ENCODE measurements around the gene CLASP2.

Gene CLASP2

DNA sequence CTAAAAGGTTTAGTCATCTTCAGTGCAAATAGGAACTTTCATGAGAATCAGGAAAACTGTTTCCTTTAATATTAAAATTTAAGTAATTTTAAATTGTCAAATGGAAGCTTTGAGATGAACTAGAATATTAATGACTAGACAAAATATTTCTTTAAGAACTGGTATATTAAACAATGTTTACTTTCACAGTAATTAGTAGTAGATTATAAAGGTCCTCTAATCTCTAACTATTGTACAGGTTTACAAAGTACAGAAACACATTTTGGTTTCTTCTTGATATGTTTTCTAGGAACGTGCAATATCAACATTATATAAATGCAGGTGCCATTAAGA lies 138.9 kb downstream of the CLASP2 start:
- in situ Hi-C loops (cut with MboI; ENCODE audit: low pct_unique_long_range_greater_than_20kb, low sequenced_read_pairs) = no loop called here
- DNase-seq = no peak

DNA sequence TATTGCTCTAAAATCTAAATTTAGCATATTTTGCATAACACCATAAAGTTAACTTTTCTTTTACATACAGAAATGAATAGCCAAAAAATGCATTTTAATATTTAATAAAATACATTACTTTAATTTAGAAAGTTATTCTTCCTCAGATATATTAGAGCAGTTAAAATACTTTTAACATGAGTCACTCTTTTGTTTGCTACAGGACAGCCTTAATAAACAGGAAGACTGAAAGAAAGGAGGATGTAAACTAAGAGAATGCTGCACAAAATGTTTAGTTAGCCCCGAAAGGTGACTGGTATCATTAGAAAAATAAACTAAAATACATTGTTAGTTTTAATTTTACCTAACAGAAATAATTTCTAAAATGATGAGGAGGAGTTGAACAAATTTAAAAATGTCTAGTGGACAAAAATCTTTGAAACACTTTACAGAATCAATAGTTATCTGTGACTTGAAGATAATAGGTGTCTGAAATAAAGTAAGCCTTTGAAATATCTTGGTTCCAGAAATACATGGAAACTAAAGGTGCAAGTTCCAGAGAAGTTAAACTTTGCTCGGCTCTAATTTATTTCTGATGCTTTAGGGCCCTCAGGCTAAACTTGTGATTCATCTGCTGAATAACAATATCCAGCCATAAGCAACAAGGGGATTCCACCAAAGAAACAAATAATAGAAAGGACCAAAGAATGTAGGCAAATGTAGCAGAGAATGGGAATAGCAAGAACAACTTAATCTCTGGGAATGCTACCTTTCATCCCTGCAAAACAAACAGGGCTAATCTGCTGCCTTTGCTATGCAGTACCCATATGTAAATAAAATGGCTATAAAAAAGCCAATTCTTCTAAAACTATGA lies 139.5 kb downstream of the CLASP2 start:
- DNase-seq = no peak
- in situ Hi-C loops (cut with MboI; ENCODE audit: low pct_unique_long_range_greater_than_20kb, low sequenced_read_pairs) = no loop called here

DNA sequence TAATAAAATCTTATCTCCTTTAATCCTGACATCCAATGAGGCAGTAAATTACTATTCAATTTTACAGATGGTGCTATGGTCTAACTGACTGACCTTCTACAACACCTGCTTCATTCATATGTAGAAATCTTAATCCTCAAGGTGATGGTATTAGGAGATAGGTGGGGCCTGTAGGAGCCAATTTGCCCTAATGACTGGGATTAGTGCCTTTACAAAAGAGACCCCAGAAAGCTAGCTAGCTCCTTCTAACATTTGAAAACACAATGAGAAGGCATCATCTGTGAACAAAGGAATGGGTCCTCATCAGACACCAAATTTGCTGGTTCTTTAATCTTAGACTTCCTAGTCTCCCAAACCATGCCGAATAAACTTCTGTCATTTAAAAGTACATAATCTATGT lies 140.5 kb downstream of the CLASP2 start:
- in situ Hi-C loops (cut with MboI; ENCODE audit: low pct_unique_long_range_greater_than_20kb, low sequenced_read_pairs) = no loop called here
- no peak for DNase-seq

DNA sequence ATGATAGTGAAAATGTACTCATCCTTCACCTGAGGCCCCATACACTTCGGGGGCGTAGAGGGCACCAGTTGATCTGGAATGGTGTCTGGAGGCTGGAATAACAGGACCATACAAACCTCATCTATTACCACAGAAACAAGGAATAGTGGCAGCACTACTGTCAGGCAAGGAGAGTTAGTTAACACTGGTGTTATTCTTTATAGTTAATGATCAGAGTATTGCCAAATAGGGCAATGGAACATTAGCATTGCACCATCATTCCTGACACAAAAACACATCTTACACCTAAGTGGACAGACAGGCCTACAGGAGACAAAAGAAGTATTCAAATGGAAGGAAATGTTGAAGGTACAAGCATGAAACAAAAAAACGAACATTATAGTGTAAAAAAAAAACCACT lies 140.9 kb downstream of the CLASP2 start:
- in situ Hi-C loops (cut with MboI; ENCODE audit: low pct_unique_long_range_greater_than_20kb, low sequenced_read_pairs) = no loop called here
- no peak for DNase-seq

DNA sequence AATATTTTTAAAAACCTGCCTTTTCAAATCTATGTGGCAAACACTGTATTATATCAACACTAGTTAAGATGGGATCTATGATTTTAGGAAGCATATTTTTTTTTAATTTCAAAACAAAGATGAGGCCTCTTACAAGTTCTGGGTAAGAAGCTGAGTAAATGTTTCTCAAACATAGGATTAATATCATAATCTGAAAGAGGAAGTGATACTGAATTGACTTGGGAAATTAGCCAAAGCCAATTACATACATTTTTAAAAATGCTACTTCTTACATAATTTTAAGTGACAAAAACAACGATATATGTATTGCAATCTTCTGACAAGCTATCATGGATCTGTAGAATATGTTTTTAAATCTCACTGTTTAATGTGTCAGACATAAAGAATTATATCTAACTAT lies 142.7 kb downstream of the CLASP2 start:
- no peak for DNase-seq
- in situ Hi-C loops (cut with MboI; ENCODE audit: low pct_unique_long_range_greater_than_20kb, low sequenced_read_pairs) = no loop called here

DNA sequence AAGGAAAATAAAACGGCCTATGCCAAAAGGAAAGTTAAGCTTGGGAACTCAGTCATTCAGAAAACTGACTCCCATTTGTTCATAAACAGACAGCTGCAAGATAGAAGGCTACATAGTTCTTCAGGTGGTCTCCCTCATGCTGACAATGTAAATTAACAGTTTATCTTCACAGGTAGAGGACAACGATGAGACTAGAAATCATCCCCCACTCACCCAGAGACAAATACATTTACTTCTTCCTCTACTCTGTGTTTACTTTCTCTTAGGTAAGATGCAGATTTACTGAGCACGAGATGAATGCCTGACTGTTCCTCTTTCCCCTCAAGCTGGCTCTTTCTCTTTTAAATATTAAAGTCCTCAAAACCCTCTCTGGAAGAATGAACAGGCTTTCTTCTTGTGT lies 160.2 kb downstream of the CLASP2 start:
- in situ Hi-C loops (cut with MboI; ENCODE audit: low pct_unique_long_range_greater_than_20kb, low sequenced_read_pairs) = no loop called here
- DNase-seq = no peak

DNA sequence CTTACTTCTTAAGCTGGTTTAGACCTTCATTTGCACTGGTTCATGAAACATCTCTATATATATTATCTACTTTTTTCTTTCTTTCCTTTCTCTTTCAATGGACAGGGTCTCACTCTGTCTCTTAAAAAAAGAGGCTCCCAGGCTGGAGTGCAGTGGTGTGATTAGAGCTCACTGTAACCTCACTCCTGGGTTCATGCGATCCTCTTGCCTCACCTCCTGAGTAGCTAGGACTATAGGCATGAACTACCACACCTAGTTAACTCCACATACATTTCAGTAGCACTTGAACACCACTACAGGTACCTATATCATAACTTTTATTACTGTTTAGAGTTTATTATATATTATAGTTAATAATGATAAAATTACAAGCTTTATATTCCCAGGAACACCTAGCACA lies 160.8 kb downstream of the CLASP2 start:
- in situ Hi-C loops (cut with MboI; ENCODE audit: low pct_unique_long_range_greater_than_20kb, low sequenced_read_pairs) = no loop called here

DNA sequence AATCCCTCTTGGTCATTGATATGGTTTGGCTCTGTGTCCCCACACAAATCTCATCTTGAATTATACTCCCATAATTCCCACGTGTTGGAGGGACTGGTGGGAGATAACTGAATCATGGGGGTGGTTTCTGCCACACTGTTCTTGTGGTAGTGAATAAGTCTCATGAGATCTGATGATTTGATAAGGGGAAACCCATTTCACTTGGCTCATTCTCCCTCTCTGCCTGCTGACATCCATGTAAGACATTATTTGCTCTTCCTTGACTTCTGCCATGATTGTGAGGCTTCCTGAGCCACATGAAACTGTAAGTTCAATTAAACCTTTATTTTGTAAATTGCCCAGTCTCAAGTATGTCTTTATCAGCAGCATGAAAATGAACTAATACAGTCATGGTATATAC lies 171.0 kb downstream of the CLASP2 start:
- in situ Hi-C loops (cut with MboI; ENCODE audit: low pct_unique_long_range_greater_than_20kb, low sequenced_read_pairs) = no loop called here
- no peak for DNase-seq

More for the DNA sequence above, 160.8 kb downstream of the CLASP2 start:
- DNase-seq = no peak

DNA sequence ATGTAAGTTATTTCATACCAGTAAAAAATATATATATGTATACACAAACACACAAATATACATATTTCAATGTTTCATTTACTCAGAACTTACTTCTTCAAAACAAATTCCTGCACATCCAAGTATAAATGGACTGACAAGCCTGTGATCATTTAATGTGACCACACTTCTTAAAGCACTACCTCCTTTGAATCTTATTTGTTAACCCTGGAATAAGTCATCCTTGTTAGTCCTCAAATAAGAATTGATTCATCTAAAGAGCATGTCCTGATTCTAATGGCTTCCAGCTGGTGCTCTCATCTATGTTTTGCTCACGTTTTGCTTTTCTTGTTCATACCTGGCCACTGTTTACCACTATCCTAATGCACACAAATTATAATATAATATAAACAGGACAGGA lies 173.9 kb downstream of the CLASP2 start:
- in situ Hi-C loops (cut with MboI; ENCODE audit: low pct_unique_long_range_greater_than_20kb, low sequenced_read_pairs) = no loop called here
- no peak for DNase-seq

DNA sequence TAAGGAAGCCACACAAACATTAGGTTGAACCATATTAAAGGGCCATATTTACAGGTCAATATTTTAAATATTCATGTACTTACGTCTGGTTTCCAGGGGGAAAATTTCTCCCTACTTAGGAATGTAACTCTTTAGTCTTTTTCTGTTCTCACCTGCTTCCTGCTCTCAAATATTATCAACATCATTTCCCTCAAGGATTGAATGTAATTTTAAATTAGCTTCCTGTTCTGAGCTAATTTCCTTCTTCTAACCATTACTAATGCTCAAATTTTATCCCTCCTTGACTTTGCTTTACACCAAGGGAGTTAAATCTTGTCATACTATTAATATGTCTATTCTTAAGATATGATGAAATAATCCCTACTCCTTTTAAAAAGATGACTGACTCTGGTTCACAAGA lies 174.5 kb downstream of the CLASP2 start:
- no peak for DNase-seq
- in situ Hi-C loops (cut with MboI; ENCODE audit: low pct_unique_long_range_greater_than_20kb, low sequenced_read_pairs) = no loop called here

DNA sequence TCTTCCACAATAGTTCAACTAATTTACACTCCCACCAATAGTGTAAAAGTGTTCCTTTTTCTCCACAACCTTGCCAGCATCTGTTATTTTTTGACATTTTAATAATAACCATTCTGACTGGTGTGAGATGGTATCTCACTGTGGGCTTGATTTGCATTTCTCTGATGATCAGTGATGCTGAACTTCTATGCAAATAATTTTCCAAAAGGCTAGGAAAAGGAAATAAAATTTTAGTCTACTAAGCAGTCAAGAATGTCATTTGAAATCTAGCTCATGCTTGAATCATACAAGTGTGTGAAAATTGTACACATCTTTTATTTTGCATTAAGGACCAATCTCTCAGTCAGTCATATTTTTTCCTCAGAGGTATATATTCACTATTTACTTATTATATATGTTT lies 176.1 kb downstream of the CLASP2 start:
- in situ Hi-C loops (cut with MboI; ENCODE audit: low pct_unique_long_range_greater_than_20kb, low sequenced_read_pairs) = no loop called here
- no peak for DNase-seq

DNA sequence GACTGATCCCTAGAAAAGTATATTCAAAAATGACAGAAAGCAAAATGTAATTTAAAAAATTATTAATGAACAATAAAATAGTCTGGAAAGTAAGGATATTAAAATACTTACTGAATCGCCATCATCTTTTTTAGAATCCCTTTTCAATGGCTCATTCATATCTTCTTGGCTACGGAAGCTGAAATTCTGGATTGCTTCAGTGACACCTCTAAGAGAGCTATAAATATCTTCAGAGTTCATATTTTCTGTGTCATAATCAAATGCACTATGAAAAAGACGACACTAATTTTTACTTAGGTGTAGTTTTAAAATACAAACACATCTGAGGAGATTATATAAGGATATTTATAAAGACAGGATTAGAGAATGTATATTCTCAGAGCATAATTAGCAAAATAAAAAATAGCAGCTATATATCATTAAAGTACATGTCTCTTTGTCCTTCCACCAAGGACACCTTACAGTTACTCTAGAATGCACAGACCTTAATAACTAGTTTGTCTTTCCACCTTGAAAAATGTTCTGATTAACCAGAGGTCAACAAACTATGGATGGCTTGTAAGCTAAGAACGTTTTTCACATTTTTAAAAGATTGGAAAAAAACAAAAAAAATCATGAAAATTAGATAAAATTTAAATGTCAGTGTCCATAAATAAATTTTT lies 179.2 kb downstream of the CLASP2 start:
- no peak for DNase-seq
- in situ Hi-C loops (cut with MboI; ENCODE audit: low pct_unique_long_range_greater_than_20kb, low sequenced_read_pairs) = no loop called here

DNA sequence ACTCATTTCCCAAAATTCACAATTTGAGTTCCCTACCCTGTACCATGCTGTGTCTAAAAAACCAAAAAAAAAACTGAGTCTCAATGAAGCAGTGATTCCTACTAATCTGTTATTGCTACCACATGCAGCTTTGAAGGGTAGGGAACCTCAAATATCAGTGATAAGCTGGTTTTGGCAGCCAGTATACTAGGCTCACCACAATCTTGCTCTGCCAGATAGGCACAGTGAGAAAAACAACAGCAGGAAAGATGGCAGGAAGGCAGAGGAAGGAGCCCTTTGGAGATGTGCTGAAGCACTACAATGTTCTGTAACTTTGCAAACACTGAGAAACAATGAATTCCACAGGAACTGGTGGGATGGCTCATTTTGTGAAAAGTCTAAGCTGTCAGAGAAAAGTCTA lies 180.9 kb downstream of the CLASP2 start:
- DNase-seq = no peak

DNA sequence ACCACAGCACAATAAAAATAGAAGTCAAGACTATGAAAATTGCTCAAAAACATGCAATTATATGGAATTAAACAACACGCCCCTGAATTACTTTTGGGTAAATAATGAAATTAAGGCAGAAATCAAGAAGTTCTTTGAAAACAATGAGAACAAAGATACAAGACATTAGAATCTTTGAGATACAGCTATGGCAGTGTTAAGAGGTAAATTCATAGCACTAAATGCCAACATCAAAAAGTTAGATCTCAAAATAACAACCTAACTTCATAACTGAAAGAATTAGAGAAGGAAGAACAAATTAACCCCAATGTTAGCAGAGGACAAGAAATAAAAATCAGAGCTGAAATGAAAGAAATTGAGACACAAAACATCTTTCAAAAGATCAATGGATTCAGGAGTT lies 191.3 kb downstream of the CLASP2 start:
- in situ Hi-C loops (cut with MboI; ENCODE audit: low pct_unique_long_range_greater_than_20kb, low sequenced_read_pairs) = no loop called here
- no peak for DNase-seq

More for the DNA sequence above, 180.9 kb downstream of the CLASP2 start:
- in situ Hi-C loops (cut with MboI; ENCODE audit: low pct_unique_long_range_greater_than_20kb, low sequenced_read_pairs) = no loop called here

DNA sequence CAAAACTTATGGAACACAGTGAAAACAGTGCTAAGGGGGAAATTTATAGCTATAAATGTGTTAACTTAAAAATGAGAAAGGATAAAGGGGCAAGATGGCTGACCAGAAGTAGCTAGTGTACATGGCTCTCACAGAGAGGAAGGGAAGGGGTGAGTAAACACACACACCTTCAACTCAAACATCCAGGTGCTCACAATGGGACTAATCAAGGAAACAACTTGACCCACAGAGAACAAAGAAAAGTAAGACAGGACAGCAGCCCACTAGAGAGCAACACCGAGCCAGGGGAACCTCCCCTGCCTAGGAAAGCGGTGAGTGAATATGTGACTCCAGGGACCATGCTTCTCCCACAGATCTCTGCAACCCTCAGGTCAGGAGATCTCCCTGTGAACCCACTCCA lies 192.8 kb downstream of the CLASP2 start:
- DNase-seq = no peak
- in situ Hi-C loops (cut with MboI; ENCODE audit: low pct_unique_long_range_greater_than_20kb, low sequenced_read_pairs) = no loop called here

DNA sequence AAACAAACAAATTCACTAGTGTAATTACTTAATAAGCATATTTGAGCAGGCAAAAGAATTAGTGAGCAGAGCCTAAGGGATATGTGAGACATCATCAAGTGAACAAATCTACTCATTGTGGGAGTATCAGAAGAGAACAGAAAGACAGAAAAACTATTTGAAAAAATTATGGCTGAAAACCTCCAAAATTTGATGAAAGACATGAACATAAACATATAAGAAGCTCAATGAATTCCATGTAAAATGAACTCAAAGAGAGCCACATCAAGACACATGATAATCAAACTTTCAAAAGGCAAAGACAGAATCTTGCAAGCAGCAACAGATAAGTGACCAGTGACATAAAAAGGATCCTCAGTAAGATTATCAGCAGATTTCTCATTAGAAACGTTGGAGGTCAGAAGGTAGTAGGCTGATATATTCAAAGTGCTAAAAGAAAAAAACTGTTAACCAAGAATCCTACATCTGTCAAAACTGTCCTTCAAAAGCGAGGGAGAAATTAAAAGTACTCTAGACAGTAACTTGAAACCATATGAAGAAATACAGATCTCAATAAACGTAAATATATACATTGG lies 194.9 kb downstream of the CLASP2 start:
- in situ Hi-C loops (cut with MboI; ENCODE audit: low pct_unique_long_range_greater_than_20kb, low sequenced_read_pairs) = no loop called here
- DNase-seq = no peak

DNA sequence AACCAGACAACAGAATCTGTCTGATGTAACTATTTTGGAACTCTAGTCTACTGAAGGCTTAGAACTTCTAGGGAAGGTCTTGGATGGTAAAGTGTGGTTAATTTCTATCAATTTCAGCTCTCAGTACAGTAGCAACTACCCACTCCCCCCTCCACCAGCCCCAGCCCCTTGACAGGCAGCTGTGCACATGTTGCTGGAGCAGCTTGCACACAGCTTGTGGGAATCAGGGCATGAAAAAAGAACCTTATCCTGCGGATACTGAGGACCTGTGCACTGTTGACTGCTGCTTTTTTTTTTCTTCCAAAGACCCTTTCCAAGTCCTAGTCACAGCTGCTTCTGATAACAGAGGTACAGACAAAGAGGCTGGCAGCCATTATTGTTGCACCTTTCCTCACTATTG lies 196.3 kb downstream of the CLASP2 start:
- DNase-seq = no peak
- in situ Hi-C loops (cut with MboI; ENCODE audit: low pct_unique_long_range_greater_than_20kb, low sequenced_read_pairs) = no loop called here

DNA sequence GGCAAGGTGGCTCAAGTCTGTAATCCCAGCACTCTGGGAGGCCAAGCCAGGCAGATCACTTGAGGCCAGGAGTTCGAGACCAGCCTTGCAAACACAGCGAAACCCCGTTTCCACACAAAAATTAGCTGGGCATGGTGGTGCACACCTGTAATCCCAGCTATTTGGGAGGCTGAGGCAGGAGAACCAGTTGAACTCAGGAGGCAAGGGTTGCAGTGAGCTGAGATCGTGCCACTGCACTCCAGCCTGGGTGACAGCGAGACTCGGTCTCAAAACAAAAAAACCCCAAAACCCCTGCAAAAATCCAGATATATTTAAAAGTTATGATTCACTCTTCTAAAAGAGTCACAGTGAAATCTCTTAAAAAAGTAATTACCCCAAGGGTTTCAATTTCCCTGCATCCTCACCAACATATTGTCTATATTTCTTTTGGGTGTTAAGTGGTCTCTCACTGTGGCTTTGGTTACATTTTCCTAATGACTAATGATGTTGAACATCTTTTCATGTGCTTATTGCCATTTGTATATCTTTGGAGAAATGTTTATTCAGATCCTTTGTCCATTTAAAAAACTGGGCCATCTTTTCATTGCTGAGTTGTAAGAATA lies 204.7 kb downstream of the CLASP2 start:
- in situ Hi-C loops (cut with MboI; ENCODE audit: low pct_unique_long_range_greater_than_20kb, low sequenced_read_pairs) = no loop called here
- DNase-seq = no peak

DNA sequence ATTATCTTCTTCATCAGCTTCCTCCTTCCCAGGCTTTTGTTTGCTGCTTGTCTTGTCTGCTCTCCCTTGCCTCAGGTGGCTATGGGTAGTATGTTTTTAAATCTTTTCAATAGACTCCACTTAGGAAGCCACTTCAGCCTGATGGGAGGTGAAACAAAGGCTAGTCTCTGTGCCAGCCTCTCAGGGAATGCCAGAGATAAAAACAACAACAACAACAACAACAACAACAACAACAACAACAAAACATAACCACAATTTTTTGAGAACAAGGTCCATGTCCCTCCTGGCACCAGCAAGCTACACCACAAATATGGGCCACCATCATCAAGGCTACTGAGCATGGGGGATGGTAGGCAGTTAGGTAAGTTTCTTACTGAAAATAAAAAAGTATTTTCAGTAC lies 213.0 kb downstream of the CLASP2 start:
- in situ Hi-C loops (cut with MboI; ENCODE audit: low pct_unique_long_range_greater_than_20kb, low sequenced_read_pairs) = no loop called here
- DNase-seq = no peak

DNA sequence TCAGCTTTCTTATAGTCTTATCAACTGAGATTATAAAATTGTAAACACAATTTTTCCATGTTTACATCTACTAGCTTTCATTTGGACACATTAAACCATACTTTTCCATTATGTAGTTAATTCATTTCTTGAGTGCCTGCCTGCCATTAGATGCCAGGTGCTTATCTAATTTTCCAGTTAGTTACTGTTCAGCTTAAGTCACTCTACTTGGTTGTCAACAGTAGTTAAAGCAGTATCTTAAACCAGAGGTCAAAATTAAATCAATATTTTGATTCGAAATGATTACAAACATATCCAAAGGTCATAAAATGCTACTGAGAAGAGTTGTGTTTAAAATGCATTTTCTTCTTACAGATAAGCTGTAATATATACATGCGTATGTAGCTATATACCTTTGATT lies 221.6 kb downstream of the CLASP2 start:
- DNase-seq = no peak
- in situ Hi-C loops (cut with MboI; ENCODE audit: low pct_unique_long_range_greater_than_20kb, low sequenced_read_pairs) = no loop called here

All from KBM-7 (cell line).